ENCODE results near the gene ABCB4.

The ABCB4 gene

DNA sequence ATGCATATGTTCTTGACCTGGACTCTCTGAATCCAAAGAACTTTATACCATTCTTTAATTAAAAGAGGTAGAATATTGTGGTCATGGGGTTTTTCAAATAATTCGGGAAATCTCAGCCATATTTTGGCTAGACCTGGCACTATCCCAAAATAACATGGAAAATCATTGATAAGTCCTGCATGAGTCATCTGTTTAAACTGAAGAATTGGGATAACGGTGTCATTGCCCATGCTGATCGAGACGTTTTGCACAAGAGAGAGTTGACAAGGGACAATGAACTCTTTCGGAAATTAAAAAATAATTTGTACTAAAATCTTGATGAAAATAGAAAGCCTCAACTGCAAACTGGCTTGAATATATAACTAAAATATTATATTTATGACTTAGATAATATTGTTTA lies 19.9 kb upstream of the ABCB4 start:
- Histone ChIP-seq H3K4me1 (ENCODE audit: control insufficient read depth in 1 of 2, insufficient read depth in 1 of 2, low read depth in 1 of 2, low read length in 1 of 2) (no peaks in the 10 kb centered on the region), H3K27ac (no peak overlapping the region), H3K9me3 (no peaks in the 10 kb centered on the region), H3K36me3 (no peaks in the 10 kb centered on the region), H3K4me3 (ENCODE audit: low read depth in 1 of 2, low read length in 1 of 2) (no peak overlapping the region), H3K27me3 (no peaks in the 10 kb centered on the region)
- TF ChIP-seq, protein P1, sequence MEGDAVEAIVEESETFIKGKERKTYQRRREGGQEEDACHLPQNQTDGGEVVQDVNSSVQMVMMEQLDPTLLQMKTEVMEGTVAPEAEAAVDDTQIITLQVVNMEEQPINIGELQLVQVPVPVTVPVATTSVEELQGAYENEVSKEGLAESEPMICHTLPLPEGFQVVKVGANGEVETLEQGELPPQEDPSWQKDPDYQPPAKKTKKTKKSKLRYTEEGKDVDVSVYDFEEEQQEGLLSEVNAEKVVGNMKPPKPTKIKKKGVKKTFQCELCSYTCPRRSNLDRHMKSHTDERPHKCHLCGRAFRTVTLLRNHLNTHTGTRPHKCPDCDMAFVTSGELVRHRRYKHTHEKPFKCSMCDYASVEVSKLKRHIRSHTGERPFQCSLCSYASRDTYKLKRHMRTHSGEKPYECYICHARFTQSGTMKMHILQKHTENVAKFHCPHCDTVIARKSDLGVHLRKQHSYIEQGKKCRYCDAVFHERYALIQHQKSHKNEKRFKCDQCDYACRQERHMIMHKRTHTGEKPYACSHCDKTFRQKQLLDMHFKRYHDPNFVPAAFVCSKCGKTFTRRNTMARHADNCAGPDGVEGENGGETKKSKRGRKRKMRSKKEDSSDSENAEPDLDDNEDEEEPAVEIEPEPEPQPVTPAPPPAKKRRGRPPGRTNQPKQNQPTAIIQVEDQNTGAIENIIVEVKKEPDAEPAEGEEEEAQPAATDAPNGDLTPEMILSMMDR (IDR thresholded peaks at IDR 0.05), result no peak

GRCh38 chr7:87494454-87494853 lies 19.0 kb upstream of the ABCB4 start:
- Histone ChIP-seq H3K27me3 (no peaks in the 10 kb centered on the region), H3K36me3 (no peaks in the 10 kb centered on the region), H3K9me3 (no peaks in the 10 kb centered on the region), H3K4me1 (ENCODE audit: control insufficient read depth in 1 of 2, insufficient read depth in 1 of 2, low read depth in 1 of 2, low read length in 1 of 2) (no peaks in the 10 kb centered on the region), H3K27ac (no peak overlapping the region), H3K4me3 (ENCODE audit: low read depth in 1 of 2, low read length in 1 of 2) (no peak overlapping the region)
- TF ChIP-seq, protein P1 (IDR thresholded peaks at IDR 0.05), result no peak

GRCh38 chr7:87483131-87483530 lies 7.7 kb upstream of the ABCB4 start:
- no peaks in the 10 kb centered on the region for H3K9me3 ChIP-seq

DNA sequence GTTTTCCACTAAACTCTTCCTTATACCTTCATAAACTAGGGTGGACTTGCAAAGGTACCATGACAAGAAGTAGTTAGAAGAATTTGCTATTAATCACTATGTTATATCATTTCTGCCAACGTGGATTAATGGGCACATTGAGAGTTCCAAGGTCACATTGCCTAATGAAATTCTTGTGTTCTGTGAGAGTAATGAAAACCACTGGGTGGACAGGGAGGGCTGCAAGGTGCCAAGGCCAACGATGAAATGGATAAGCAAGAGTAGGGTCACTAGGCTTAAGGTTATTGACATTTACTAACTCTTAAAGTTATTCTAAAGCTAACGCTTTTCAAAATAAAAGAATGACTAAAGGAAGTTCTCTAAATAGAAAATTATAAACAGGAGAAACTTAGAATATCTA lies 6.6 kb upstream of the ABCB4 start:
- TF ChIP-seq, protein P1 (IDR thresholded peaks at IDR 0.05), result no peak
- Histone ChIP-seq H3K4me1 (ENCODE audit: control insufficient read depth in 1 of 2, insufficient read depth in 1 of 2, low read depth in 1 of 2, low read length in 1 of 2) (peaks cover 0 to 6% of the 10 kb centered on the region in 2 experiments), H3K36me3 (no peaks in the 10 kb centered on the region), H3K27me3 (peaks cover 24% of the 10 kb centered on the region), H3K27ac (no peak overlapping the region), H3K9me3 (no peaks in the 10 kb centered on the region), H3K4me3 (ENCODE audit: low read depth in 1 of 2, low read length in 1 of 2) (no peak overlapping the region)

More at GRCh38 chr7:87483131-87483530, 7.7 kb upstream of the ABCB4 start:
- Histone ChIP-seq H3K4me3 (ENCODE audit: low read depth in 1 of 2, low read length in 1 of 2) (no peak overlapping the region), H3K36me3 (no peaks in the 10 kb centered on the region), H3K27me3 (peaks cover 14% of the 10 kb centered on the region), H3K4me1 (ENCODE audit: control insufficient read depth in 1 of 2, insufficient read depth in 1 of 2, low read depth in 1 of 2, low read length in 1 of 2) (peaks cover 0 to 6% of the 10 kb centered on the region in 2 experiments), H3K27ac (no peak overlapping the region)
- TF ChIP-seq, protein P1 (IDR thresholded peaks at IDR 0.05), result no peak

- Histone ChIP-seq H3K27me3 (peaks cover 42% of the 10 kb centered on the region), H3K36me3 (no peaks in the 10 kb centered on the region), H3K4me1 (ENCODE audit: control insufficient read depth in 1 of 2, insufficient read depth in 1 of 2, low read depth in 1 of 2, low read length in 1 of 2) (peaks cover 3 to 13% of the 10 kb centered on the region in 2 experiments), H3K4me3 (ENCODE audit: low read depth in 1 of 2, low read length in 1 of 2) (no peak overlapping the region), H3K9me3 (no peaks in the 10 kb centered on the region), H3K27ac (no peak overlapping the region)
- TF ChIP-seq, protein P1 (IDR thresholded peaks at IDR 0.05), result no peak
Measured at GRCh38 chr7:87480386-87480785, 4.9 kb upstream of the ABCB4 start.

DNA sequence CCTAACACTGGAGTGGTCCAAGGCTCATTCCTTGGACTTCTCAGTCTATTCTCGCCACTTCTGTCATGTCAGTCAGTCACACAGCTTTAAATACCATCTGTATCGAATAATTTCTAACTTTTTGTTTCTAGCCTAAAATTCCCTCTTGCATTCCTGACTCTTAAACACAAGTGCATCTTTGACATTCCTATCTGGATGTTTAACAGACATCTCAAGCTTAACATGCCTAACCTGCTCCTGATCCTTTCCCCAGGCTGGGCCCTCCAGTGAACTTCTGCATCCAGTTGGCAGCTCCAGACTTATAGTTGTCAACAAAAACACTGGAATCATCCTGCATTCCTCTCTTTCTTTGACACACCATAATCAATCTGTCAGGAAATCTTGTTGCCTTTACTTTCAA lies 4.5 kb upstream of the ABCB4 start:
- H3K4me1 ChIP-seq (ENCODE audit: control insufficient read depth in 1 of 2, insufficient read depth in 1 of 2, low read depth in 1 of 2, low read length in 1 of 2), result peaks cover 3 to 17% of the 10 kb centered on the region in 2 experiments
- TF ChIP-seq, protein P1 (IDR thresholded peaks at IDR 0.05), result no peak
- H3K27ac ChIP-seq, result no peak overlapping the region
- peaks cover 46% of the 10 kb centered on the region for H3K27me3 ChIP-seq
- H3K36me3 ChIP-seq, result no peaks in the 10 kb centered on the region
- H3K9me3 ChIP-seq, result no peaks in the 10 kb centered on the region
- no peak overlapping the region for H3K4me3 ChIP-seq (ENCODE audit: low read depth in 1 of 2, low read length in 1 of 2)

Measured in neutrophil (primary cell).